Parathyroid adenoma (tissue), 2 donors: Measurements from ENCODE around the gene NUP210.

Experiments
- H2AFZ ChIP-seq: fragments of 300-600 bp; sonication (generic); one replicate; pipeline ENCODE4 v1.7.0; 2017; ENCODE audit warnings: antibody characterized with exemption, mild to moderate bottlenecking
- H3K27ac ChIP-seq: fragments of 300-600 bp; sonication (generic); one replicate; pipeline ENCODE4 v1.7.0; 2017
- H3K27me3 ChIP-seq: fragments of 300-600 bp; sonication (generic); one replicate; pipeline ENCODE4 v1.7.0; 2017; ENCODE audit warnings: low read length; ENCODE audit not compliant: control insufficient read depth, insufficient read depth
- H3K36me3 ChIP-seq: fragments of 300-600 bp; sonication (generic); one replicate; pipeline ENCODE4 v1.7.0; 2017; ENCODE audit warnings: low read length; ENCODE audit not compliant: control insufficient read depth, insufficient read depth
- H3K4me1 ChIP-seq: fragments of 300-600 bp; sonication (generic); one replicate; pipeline ENCODE4 v1.7.0; 2017; ENCODE audit warnings: control low read depth
- H3K4me2 ChIP-seq: fragments of 300-600 bp; sonication (generic); one replicate; pipeline ENCODE4 v1.7.0; 2017; ENCODE audit warnings: low read length
- H3K4me3 ChIP-seq: fragments of 300-600 bp; sonication (generic); one replicate; pipeline ENCODE4 v1.7.0; 2017; ENCODE audit warnings: low read depth, low read length
- H3K79me2 ChIP-seq: fragments of 300-600 bp; sonication (generic); one replicate; pipeline ENCODE4 v1.7.0; 2017; ENCODE audit warnings: control low read depth
- H3K9ac ChIP-seq: fragments of 300-600 bp; sonication (generic); one replicate; pipeline ENCODE4 v1.7.0; 2017; ENCODE audit warnings: mild to moderate bottlenecking
- H3K9me3 ChIP-seq: fragments of 300-600 bp; sonication (generic); one replicate; pipeline ENCODE4 v1.7.0; 2017; ENCODE audit warnings: low read length; ENCODE audit not compliant: control insufficient read depth
- CTCF ChIP-seq: fragments of 300-600 bp; sonication (generic); IDR thresholded peaks from one replicate; pipeline ENCODE4 v1.7.0; 2017; ENCODE audit warnings: antibody characterized with exemption, mild to moderate bottlenecking
- donor health status: primary hyperparathyroidism.

Gene NUP210

GRCh38 chr3:13459605-13460340 lies 39.7 kb upstream of the NUP210 start:
- no peak overlapping the region for H3K4me2 ChIP-seq
- H3K27me3 ChIP-seq, result no peaks in the 10 kb centered on the region
- no peaks in the 10 kb centered on the region for H3K9me3 ChIP-seq
- H3K27ac ChIP-seq, result no peak overlapping the region
- H3K4me3 ChIP-seq, result no peak overlapping the region
- no peaks in the 10 kb centered on the region for H3K36me3 ChIP-seq
- no peaks in the 10 kb centered on the region for H3K79me2 ChIP-seq
- no peak for TF ChIP-seq CTCF
- H3K9ac ChIP-seq, result no peak overlapping the region
- peaks cover 8% of the 10 kb centered on the region for H3K4me1 ChIP-seq
- H2AFZ ChIP-seq, result no peak overlapping the region

DNA sequence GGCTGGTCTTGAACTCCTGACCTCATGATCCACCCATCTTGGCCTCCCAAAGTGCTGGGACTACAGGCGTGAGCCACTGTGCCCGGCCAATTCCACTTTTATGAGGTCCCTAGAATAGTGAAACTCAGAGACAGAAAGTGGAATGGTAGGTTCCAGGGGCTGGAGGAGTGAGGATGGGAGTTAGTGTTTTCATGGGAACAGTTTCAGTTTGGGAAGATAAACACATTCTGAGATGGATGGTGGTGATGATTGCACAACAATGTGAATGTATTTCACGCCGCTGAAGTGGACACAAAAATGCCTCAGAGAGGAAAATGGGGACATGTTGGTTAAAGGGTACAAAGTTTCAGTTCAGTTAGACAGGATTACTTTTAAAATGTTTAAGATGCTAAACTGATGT lies 37.5 kb upstream of the NUP210 start:
- H3K4me3 ChIP-seq, result no peak overlapping the region
- no peaks in the 10 kb centered on the region for H3K27me3 ChIP-seq
- H3K4me2 ChIP-seq, result no peak overlapping the region
- no peak for TF ChIP-seq CTCF
- H3K9me3 ChIP-seq, result no peaks in the 10 kb centered on the region
- no peak overlapping the region for H2AFZ ChIP-seq
- no peak overlapping the region for H3K9ac ChIP-seq
- H3K79me2 ChIP-seq, result no peaks in the 10 kb centered on the region
- peaks cover 11% of the 10 kb centered on the region for H3K4me1 ChIP-seq
- no peak overlapping the region for H3K27ac ChIP-seq
- H3K36me3 ChIP-seq, result no peaks in the 10 kb centered on the region

DNA sequence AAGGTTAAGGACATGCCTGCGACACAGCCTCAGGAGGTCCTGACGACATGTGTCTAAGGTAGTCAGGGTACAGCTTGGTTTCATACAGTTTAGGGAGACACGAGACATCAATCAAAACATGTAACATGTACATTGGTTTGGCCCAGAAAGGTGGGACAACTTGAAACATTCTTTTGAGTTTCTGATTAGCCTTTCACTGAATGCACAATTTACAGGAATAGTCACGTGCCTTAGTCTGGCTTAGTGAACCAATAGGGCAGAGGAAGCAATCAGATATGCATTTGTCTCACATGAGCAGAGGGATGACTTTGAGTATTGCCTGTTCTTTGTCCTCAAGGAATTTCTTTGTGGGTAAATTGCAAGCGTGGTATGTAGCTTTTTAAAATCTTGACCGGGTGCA lies 35.5 kb upstream of the NUP210 start:
- TF ChIP-seq CTCF, result no peak
- Histone ChIP-seq H3K4me2 (no peak overlapping the region), H3K27ac (no peak overlapping the region), H2AFZ (no peak overlapping the region), H3K79me2 (no peaks in the 10 kb centered on the region), H3K36me3 (no peaks in the 10 kb centered on the region), H3K4me3 (no peak overlapping the region), H3K27me3 (no peaks in the 10 kb centered on the region), H3K9me3 (no peaks in the 10 kb centered on the region), H3K9ac (no peak overlapping the region), H3K4me1 (peaks cover 10% of the 10 kb centered on the region)

- Histone ChIP-seq H3K4me2 (peak overlapping the region; percentile 99), H3K9me3 (no peaks in the 10 kb centered on the region), H3K4me1 (peaks cover 10% of the 10 kb centered on the region), H3K4me3 (peak overlapping the region; percentile 66), H3K36me3 (no peaks in the 10 kb centered on the region), H3K9ac (peak overlapping the region; percentile 28), H3K27me3 (no peaks in the 10 kb centered on the region), H2AFZ (peak overlapping the region; percentile 99), H3K79me2 (no peaks in the 10 kb centered on the region), H3K27ac (peak overlapping the region; percentile 88)
- peak; percentile 71 for TF ChIP-seq CTCF
These were observed 32.6 kb upstream of the NUP210 start for GRCh38 chr3:13452490-13453335.
